Spleen (tissue), 11 donors: ENCODE data around the gene TEPSIN. TPM values are rescaled to one million over a fixed set of nuclear protein-coding genes. Genes with fewer than 3 reads are reported as not detected.

ENCODE experiments used
- DNase-seq: peaks from one replicate; pipeline ENCODE4 v3.0.0-alpha.2; 2020
- H3K27ac ChIP-seq, 8 donors: fragments of 200-600 bp; sonication (generic) in 7 of 8; 1 replicate in 4 of 8; 2 replicates in 4 of 8; pipeline versions ENCODE4 v1.5.0 to v1.8.0; 2016 to 2021; ENCODE audit warnings: inconsistent platforms in 4 of 8, mild to moderate bottlenecking in 4 of 8, moderate library complexity in 1 of 8
- H3K27me3 ChIP-seq, 7 donors: fragments of 200-600 bp; sonication (generic) in 6 of 7; replicated peaks in 1 of 7; 1 replicate in 4 of 7; 2 replicates in 3 of 7; pipeline versions ENCODE4 v1.5.0 to v1.8.0; 2016 to 2021; ENCODE audit warnings: inconsistent platforms in 3 of 7, mild to moderate bottlenecking in 1 of 7
- H3K36me3 ChIP-seq, 6 donors: fragments of 200-600 bp; sonication (generic) in 5 of 6; 1 replicate in 4 of 6; 2 replicates in 2 of 6; pipeline versions ENCODE4 v1.5.0 to v1.8.0; 2016 to 2021; ENCODE audit warnings: inconsistent platforms in 2 of 6
- H3K4me1 ChIP-seq, 6 donors: fragments of 200-600 bp; sonication (generic) in 5 of 6; 1 replicate in 3 of 6; 2 replicates in 3 of 6; pipeline versions ENCODE4 v1.5.0 to v1.8.0; 2016 to 2021; ENCODE audit warnings: inconsistent platforms in 3 of 6
- H3K4me3 ChIP-seq, 8 donors: fragments of 200-600 bp; sonication (generic) in 7 of 8; 1 replicate in 4 of 8; 2 replicates in 4 of 8; pipeline versions ENCODE4 v1.5.0 to v1.8.0; 2016 to 2021; ENCODE audit warnings: inconsistent platforms in 4 of 8, mild to moderate bottlenecking in 4 of 8, moderate library complexity in 2 of 8
- H3K9me3 ChIP-seq, 8 donors: fragments of 200-600 bp; sonication (generic) in 7 of 8; 1 replicate in 4 of 8; 2 replicates in 4 of 8; pipeline versions ENCODE4 v1.5.0 to v1.8.0; 2016 to 2021; ENCODE audit warnings: inconsistent platforms in 4 of 8
- POLR2A ChIP-seq, 3 donors: fragments of 450-650 bp; IDR thresholded peaks; one replicate each; pipeline ENCODE4 v1.5.1; 2017; ENCODE audit warnings: antibody characterized with exemption in 3 of 3, mild to moderate bottlenecking in 1 of 3
- POLR2AphosphoS5 ChIP-seq, 3 donors: sonication (generic); formaldehyde crosslinking; IDR thresholded peaks; one replicate each; pipeline ENCODE4 v1.5.1; 2017; ENCODE audit warnings: antibody characterized with exemption in 3 of 3
- WGBS, 5 donors: extraction: QIAGEN DNeasy Blood & Tissue Kit in 3 of 5; methylation state at CpG; one replicate each; pipeline versions ENCODE4 v1.1.5 to v1.1.7; 2013 to 2018; 5-methylcytosine and 5-hydroxymethylcytosine counted together
- intact Hi-C: fragments of 100-400 bp; cut with DNase I; formaldehyde crosslinking; loops from one replicate; pipeline ENCODE4 v1.15.0; 2023; ENCODE audit warnings: low total_unique reads
- polyA plus RNA-seq, 3 donors: library from polyadenylated mRNA; stranded (reverse); fragments of 200-250 nt; gene quantifications; one replicate each; pipeline ENCODE4 v1.2.1, GENCODE V29; 2013
- total RNA-seq, 7 donors: library from RNA; depleted of rRNA in 3 of 7; stranded (reverse); fragments of >200 nt in 3 of 7; fragmentation: NEBNext Ultra II Directional in 4 of 7; extraction: Animal tissue kit (Norgen Biotek cat#: 25700) in 4 of 7; gene quantifications; one replicate each; pipeline versions ENCODE4 v1.1.0 to v1.2.1, GENCODE V29; 2016 to 2021
- TF ChIP-seq, protein P1 (sequence below), 11 experiments: fragments of 200-600 bp in 7 of 11; fragments of 450-650 bp in 4 of 11; sonication (generic) in 4 of 11; IDR thresholded peaks in 8 of 11; conservative IDR thresholded peaks in 3 of 11; 1 replicate in 7 of 11; 2 replicates in 4 of 11; pipeline versions ENCODE4 v1.4.0 to v1.8.0; 2016 to 2021; ENCODE audit warnings: antibody characterized with exemption in 11 of 11, inconsistent platforms in 4 of 11, mild to moderate bottlenecking in 1 of 11
- donor health status: healthy with polysubstance abuse.
- donor health status: DM: no; HTN: no; CAD: no; lungs with moderate emphysema.
- donor health status: DM: no; HTN: no; CAD: no.
- donor health status: Bipolar disorder and iron deficiency.
- donor health status: healthy.
- donor health status: DM: no; HTN: no; CAD: no.
- donor health status: DM: yes; HTN: yes; CAD: no.

Gene TEPSIN
- total and polyA plus RNA-seq, 10 donors, result 36.9 to 88.8 (median 72.3) TPM

GRCh38 chr17:81206657-81207056 is 32.2 kb downstream of the TEPSIN start:
- Histone ChIP-seq H3K36me3 (peaks cover 0 to 56% (median 12%) of the 10 kb centered on the region in 6 donors), H3K9me3 (no peaks in the 10 kb centered on the region), H3K4me1 (peaks cover 0 to 12% (median 5%) of the 10 kb centered on the region in 6 donors), H3K4me3 (no peak overlapping the region), H3K27ac (no peak overlapping the region), H3K27me3 (no peaks in the 10 kb centered on the region)
- intact Hi-C loops, result no loop called here
- 89 to 94% (median 92%) methylated on average over 11 to 12 of the region's 12 CpGs for WGBS, 5 donors
- TF ChIP-seq, protein P1, sequence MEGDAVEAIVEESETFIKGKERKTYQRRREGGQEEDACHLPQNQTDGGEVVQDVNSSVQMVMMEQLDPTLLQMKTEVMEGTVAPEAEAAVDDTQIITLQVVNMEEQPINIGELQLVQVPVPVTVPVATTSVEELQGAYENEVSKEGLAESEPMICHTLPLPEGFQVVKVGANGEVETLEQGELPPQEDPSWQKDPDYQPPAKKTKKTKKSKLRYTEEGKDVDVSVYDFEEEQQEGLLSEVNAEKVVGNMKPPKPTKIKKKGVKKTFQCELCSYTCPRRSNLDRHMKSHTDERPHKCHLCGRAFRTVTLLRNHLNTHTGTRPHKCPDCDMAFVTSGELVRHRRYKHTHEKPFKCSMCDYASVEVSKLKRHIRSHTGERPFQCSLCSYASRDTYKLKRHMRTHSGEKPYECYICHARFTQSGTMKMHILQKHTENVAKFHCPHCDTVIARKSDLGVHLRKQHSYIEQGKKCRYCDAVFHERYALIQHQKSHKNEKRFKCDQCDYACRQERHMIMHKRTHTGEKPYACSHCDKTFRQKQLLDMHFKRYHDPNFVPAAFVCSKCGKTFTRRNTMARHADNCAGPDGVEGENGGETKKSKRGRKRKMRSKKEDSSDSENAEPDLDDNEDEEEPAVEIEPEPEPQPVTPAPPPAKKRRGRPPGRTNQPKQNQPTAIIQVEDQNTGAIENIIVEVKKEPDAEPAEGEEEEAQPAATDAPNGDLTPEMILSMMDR (IDR thresholded peaks at IDR 0.05 in 8 of 11, conservative IDR thresholded peaks at IDR 0.05 in 3 of 11), result no peak
- TF ChIP-seq POLR2AphosphoS5 (IDR thresholded peaks at IDR 0.05), result no peak
- no peak for TF ChIP-seq POLR2A (IDR thresholded peaks at IDR 0.05)
- no peak for DNase-seq

DNA sequence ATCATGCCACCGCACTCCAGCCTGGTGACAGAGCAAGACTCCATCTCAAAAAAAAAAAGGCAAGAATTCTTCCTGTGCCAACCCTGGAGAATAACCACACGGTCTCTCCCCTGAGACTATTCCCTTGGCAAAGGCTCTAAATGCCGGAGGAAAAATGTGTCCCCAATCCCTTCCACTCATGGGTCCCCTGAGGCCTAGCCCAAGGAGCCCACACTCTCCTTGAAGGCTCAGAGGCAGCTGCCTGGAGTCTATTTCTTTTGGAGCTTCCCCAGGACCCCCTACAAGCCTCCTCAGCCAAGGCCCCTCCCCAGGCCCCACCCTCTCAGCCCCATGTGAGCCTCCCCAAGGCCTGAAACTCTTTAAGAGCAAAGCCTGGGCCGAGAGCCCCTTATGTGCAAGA is 32.7 kb downstream of the TEPSIN start:
- Histone ChIP-seq H3K4me1 (peaks cover 0 to 13% (median 7%) of the 10 kb centered on the region in 6 donors), H3K36me3 (peaks cover 0 to 56% (median 12%) of the 10 kb centered on the region in 6 donors), H3K4me3 (no peak overlapping the region), H3K27ac (no peak overlapping the region), H3K27me3 (no peaks in the 10 kb centered on the region), H3K9me3 (no peaks in the 10 kb centered on the region)
- DNase-seq, result no peak
- TF ChIP-seq, protein P1 (IDR thresholded peaks at IDR 0.05 in 8 of 11, conservative IDR thresholded peaks at IDR 0.05 in 3 of 11), result no peak
- TF ChIP-seq POLR2A (IDR thresholded peaks at IDR 0.05) (no peak), POLR2AphosphoS5 (IDR thresholded peaks at IDR 0.05) (no peak)
- 83 to 98% (median 88%) methylated on average over 4 of the region's 4 CpGs for WGBS, 5 donors
- intact Hi-C loops, result no loop called here

- WGBS, 5 donors, result 71 to 88% (median 83%) methylated on average over 6 to 10 of the region's 10 CpGs
- Histone ChIP-seq H3K27ac (no peak overlapping the region), H3K4me3 (no peak overlapping the region), H3K9me3 (no peaks in the 10 kb centered on the region), H3K4me1 (peaks cover 5 to 20% (median 17%) of the 10 kb centered on the region in 6 donors), H3K36me3 (peaks cover 0 to 67% (median 12%) of the 10 kb centered on the region in 6 donors), H3K27me3 (no peaks in the 10 kb centered on the region)
- intact Hi-C loops, result no loop called here
- TF ChIP-seq POLR2A (IDR thresholded peaks at IDR 0.05), result no peak
- TF ChIP-seq POLR2AphosphoS5 (IDR thresholded peaks at IDR 0.05), result no peak
- TF ChIP-seq, protein P1 (IDR thresholded peaks at IDR 0.05 in 8 of 11, conservative IDR thresholded peaks at IDR 0.05 in 3 of 11), result no peak
- no peak for DNase-seq
Observed at GRCh38 chr17:81204578-81204977, 34.3 kb downstream of the TEPSIN start.

- peaks cover 0 to 70% (median 15%) of the 10 kb centered on the region in 6 donors for H3K36me3 ChIP-seq
- H3K9me3 ChIP-seq, result no peaks in the 10 kb centered on the region
- TF ChIP-seq POLR2A (IDR thresholded peaks at IDR 0.05), result no peak
- TF ChIP-seq POLR2AphosphoS5 (IDR thresholded peaks at IDR 0.05), result no peak
- TF ChIP-seq, protein P1 (IDR thresholded peaks at IDR 0.05 in 8 of 11, conservative IDR thresholded peaks at IDR 0.05 in 3 of 11), result no peak
- H3K4me3 ChIP-seq, result no peak overlapping the region
- intact Hi-C loops, result no loop called here
- no peak for DNase-seq
- no peak overlapping the region for H3K27ac ChIP-seq
- no peaks in the 10 kb centered on the region for H3K27me3 ChIP-seq
- WGBS, 5 donors, result 90 to 97% (median 96%) methylated on average over 13 to 20 of the region's 20 CpGs
- H3K4me1 ChIP-seq, result peaks cover 5 to 34% (median 30%) of the 10 kb centered on the region in 6 donors
Observed at GRCh38 chr17:81203136-81203535, 35.7 kb downstream of the TEPSIN start.
